SJCRH30 (cell line): ENCODE measurements around the gene ANKHD1. TPM values are rescaled to one million over a fixed set of nuclear protein-coding genes. Genes with fewer than 3 reads are reported as not detected.

Experiments
- DNase-seq, 2 experiments: peaks; one replicate each; pipeline ENCODE4 v3.0.0-alpha.2; 2015 to 2020
- H3K27ac ChIP-seq: fragments of 250-450 bp; sonication (Bioruptor Pico); 2 replicates; pipeline ENCODE4 v1.5.1; 2020; ENCODE audit warnings: mild to moderate bottlenecking, moderate library complexity
- H3K27me3 ChIP-seq: fragments of 250-450 bp; sonication (Bioruptor Pico); 2 replicates; pipeline ENCODE4 v1.5.1; 2020; ENCODE audit warnings: mild to moderate bottlenecking, moderate library complexity
- H3K36me3 ChIP-seq: fragments of 250-450 bp; sonication (Bioruptor Pico); 2 replicates; pipeline ENCODE4 v1.5.1; 2020; ENCODE audit warnings: mild to moderate bottlenecking, moderate library complexity
- H3K4me1 ChIP-seq: fragments of 250-450 bp; sonication (Bioruptor Pico); 2 replicates; pipeline ENCODE4 v1.5.1; 2020; ENCODE audit warnings: mild to moderate bottlenecking, moderate library complexity
- H3K4me3 ChIP-seq: fragments of 250-450 bp; sonication (Bioruptor Pico); 2 replicates; pipeline ENCODE4 v1.5.1; 2020; ENCODE audit warnings: mild to moderate bottlenecking, moderate library complexity
- H3K9me3 ChIP-seq: fragments of 250-450 bp; sonication (Bioruptor Pico); replicated peaks from 2 replicates; pipeline ENCODE4 v1.5.1; 2020; ENCODE audit warnings: mild to moderate bottlenecking, moderate library complexity
- total RNA-seq: library from RNA; depleted of rRNA; stranded (reverse); fragments of >200 nt; shearing (Covaris generic); gene quantifications from 2 replicates; pipeline ENCODE4 v1.2.3, GENCODE V29; 2014; rRNA removed

Gene ANKHD1, protein sequence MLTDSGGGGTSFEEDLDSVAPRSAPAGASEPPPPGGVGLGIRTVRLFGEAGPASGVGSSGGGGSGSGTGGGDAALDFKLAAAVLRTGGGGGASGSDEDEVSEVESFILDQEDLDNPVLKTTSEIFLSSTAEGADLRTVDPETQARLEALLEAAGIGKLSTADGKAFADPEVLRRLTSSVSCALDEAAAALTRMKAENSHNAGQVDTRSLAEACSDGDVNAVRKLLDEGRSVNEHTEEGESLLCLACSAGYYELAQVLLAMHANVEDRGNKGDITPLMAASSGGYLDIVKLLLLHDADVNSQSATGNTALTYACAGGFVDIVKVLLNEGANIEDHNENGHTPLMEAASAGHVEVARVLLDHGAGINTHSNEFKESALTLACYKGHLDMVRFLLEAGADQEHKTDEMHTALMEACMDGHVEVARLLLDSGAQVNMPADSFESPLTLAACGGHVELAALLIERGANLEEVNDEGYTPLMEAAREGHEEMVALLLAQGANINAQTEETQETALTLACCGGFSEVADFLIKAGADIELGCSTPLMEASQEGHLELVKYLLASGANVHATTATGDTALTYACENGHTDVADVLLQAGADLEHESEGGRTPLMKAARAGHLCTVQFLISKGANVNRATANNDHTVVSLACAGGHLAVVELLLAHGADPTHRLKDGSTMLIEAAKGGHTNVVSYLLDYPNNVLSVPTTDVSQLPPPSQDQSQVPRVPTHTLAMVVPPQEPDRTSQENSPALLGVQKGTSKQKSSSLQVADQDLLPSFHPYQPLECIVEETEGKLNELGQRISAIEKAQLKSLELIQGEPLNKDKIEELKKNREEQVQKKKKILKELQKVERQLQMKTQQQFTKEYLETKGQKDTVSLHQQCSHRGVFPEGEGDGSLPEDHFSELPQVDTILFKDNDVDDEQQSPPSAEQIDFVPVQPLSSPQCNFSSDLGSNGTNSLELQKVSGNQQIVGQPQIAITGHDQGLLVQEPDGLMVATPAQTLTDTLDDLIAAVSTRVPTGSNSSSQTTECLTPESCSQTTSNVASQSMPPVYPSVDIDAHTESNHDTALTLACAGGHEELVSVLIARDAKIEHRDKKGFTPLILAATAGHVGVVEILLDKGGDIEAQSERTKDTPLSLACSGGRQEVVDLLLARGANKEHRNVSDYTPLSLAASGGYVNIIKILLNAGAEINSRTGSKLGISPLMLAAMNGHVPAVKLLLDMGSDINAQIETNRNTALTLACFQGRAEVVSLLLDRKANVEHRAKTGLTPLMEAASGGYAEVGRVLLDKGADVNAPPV (N-terminal part only)
- 89.1 and 106 TPM in 2 replicates for total RNA-seq

DNA sequence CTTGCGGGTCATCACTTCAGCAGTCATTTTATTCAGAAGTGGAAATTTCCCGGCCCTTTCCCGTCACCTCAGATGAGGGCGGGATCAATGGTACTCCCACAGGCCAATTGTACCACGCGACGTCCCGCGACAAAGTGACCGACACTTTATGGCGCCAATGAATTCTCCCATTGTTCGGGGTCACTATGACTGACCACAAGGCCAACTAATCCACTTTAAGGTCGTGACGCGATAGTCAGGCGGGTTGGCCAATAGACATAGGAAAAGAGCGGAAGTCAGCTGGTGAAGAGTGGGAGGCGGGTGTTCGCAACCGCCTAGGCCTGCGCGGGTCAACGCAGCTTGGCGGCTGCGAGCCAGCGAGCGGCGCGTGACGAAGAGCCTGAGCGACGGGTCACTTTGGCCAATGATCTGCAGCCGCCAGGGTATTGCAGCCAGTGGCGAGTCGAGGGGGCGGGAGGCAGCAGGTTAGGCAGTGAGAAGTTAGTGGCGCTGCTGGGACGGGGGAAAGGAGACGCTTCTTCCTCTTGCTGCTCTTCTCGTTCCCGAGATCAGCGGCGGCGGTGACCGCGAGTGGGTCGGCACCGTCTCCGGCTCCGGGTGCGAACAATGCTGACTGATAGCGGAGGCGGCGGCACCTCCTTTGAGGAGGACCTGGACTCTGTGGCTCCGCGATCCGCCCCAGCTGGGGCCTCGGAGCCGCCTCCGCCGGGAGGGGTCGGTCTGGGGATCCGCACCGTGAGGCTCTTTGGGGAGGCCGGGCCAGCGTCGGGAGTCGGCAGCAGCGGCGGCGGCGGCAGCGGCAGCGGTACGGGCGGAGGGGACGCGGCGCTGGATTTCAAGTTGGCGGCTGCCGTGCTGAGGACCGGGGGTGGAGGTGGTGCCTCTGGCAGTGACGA is at the start of gene ANKHD1:
TSS of gene ANKHD1 (plus strand) at position 472 of the 896 bp plus-strand sequence. CDS start at position 607, 135 bp downstream.
- H3K4me3 ChIP-seq: peak within 1 kb of the TSS; percentile 77
- no peaks in the 10 kb centered on the region for H3K9me3 ChIP-seq
- no peaks in the 10 kb centered on the region; the same call in 1 of the 2 replicates for H3K4me1 ChIP-seq
- H3K36me3 ChIP-seq: peaks cover 7% of the 10 kb centered on the region
- H3K27me3 ChIP-seq: no peaks in the 10 kb centered on the region
- peak; percentile 99 to 100 for DNase-seq
- H3K27ac ChIP-seq: peak within 1 kb of the TSS; percentile 58

DNA sequence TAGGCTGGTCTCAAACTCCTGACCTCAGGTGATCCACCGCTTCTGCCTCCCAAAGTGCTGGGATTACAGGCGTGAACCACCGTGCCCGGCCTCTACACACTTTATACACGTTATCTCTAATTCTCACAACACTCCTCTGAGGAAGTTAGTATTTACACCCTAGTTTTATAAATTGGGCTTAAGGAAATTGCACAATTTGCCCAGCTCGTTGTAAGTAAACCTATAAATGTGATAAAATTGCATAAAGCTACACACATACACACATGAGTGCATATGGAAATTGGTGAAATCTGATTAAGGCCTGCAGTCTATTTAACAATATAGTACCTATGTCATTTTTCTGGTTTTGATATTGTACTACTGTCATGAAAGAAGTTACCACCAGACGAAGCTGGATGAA is 46.1 kb upstream of the ANKHD1 start:
- Histone ChIP-seq H3K9me3 (no peaks in the 10 kb centered on the region), H3K27ac (no peak overlapping the region), H3K27me3 (no peaks in the 10 kb centered on the region), H3K36me3 (no peaks in the 10 kb centered on the region), H3K4me3 (no peak overlapping the region), H3K4me1 (peaks cover 5% of the 10 kb centered on the region)
- DNase-seq: no peak

DNA sequence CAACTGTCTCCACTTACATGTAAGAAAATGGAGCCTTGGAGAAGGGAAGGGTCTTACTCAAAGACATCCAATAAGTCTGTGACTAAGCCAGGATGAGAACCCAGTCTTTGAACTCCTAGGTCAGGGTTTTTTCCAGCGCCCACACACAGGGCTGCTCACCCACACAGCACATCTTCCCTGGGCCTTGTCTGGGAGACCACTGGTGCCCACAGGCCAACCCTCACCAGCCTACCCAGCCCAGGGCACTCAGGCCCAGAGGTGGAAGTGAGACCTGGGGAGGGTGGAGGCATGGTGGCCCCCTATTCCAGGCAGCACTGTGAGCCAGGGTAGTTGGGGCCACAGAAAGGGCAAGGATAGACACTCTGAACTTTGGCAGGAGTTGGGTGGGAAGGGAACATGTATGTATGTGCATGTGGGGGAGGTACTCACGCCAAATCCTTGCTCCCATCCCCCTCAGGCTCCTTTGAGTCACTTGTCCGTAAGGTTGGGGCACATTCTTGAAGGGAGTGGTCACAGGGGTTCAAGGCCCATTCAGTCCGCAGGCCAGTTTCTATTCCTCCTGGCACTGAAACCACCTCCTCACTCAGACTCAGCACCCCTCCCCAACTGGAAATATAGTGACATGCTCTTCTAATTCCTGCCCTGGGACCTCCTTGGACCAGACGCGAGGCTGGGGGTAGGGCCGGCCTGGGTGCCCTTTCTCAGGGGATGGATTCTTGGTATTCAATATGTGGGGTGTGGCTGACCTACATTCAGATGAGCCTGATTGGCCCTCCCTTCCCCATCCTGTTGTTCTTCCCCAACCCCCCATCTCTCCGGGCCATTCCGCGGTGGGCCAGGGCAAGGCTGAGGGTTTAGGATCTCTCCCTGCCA is 44.5 kb upstream of the ANKHD1 start:
- Histone ChIP-seq H3K4me1 (no peaks in the 10 kb centered on the region), H3K27ac (no peak overlapping the region), H3K36me3 (no peaks in the 10 kb centered on the region), H3K9me3 (no peaks in the 10 kb centered on the region), H3K27me3 (no peaks in the 10 kb centered on the region), H3K4me3 (no peak overlapping the region)
- DNase-seq: no peak

DNA sequence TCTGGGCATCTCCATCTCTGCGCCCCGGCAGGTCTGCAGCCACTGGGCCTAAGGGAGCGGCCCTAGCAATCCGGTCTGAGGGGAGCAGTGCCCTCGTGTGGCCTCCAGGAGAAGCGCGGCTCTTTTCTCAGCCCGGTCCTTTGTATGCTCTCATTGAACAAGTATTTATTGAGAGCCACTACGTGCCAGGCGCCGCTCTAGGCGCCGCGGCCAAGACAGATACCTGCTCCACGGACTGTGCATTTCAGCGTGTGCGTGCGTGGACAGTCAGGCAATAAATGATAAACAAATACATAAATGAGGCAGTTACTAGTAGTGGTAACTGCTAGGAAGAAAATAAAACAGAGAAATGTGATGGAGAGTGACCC is 43.9 kb upstream of the ANKHD1 start:
- no peak overlapping the region for H3K27ac ChIP-seq
- H3K4me3 ChIP-seq: no peak overlapping the region
- no peaks in the 10 kb centered on the region for H3K36me3 ChIP-seq
- H3K9me3 ChIP-seq: no peaks in the 10 kb centered on the region
- peak; percentile 74 to 91 for DNase-seq
- H3K4me1 ChIP-seq: no peaks in the 10 kb centered on the region
- no peaks in the 10 kb centered on the region for H3K27me3 ChIP-seq

DNA sequence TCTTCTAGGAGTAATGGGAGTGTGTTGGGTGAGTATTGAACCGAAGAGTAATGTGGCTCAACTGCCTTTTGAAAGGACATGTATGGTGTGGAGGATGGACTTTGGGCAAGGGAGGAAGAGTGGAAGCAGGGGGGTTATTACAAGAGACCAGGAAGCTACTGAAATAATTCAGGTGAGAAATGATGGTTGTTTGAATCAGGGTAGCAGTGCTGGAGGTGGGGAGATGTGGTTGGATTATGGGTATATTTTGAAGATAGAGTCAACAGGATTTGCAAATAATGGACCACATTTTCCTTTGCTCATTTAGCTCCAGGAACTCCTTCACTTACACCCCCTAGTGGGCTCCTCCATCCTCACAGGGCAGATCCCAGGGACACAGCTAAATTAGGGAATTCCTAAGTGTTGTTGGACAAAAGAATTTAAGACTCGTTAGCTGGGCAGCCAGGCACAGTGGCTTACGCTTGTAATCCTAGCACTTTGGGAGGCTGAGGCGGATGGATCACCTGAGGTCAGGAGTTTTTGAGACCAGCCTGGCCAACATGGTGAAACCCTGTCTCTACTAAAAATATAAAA is 42.8 kb upstream of the ANKHD1 start:
- H3K36me3 ChIP-seq: no peaks in the 10 kb centered on the region
- no peaks in the 10 kb centered on the region for H3K4me1 ChIP-seq
- no peak overlapping the region for H3K4me3 ChIP-seq
- peak; percentile 34 to 52 for DNase-seq
- no peak overlapping the region for H3K27ac ChIP-seq
- no peaks in the 10 kb centered on the region for H3K27me3 ChIP-seq
- H3K9me3 ChIP-seq: no peaks in the 10 kb centered on the region

DNA sequence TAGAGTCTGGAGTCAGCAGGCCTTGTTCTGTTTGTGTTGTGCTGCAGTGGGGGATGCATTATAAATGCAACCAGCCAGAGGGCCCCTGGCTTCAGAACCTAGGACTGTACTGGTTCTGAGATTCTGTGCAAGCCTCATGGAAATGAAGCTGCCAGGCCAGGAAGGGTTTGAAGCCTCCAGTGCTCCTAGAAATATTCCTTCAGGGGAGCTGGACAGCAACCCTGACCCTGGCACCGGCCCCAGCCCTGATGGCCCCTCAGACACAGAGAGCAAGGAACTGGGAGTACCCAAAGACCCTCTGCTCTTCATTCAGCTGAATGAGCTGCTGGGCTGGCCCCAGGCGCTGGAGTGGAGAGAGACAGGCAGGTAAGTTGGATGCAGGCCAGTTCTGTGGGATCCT is 41.5 kb upstream of the ANKHD1 start, which contains the start of gene SLC4A9:
TSS of gene SLC4A9 (plus strand) at position 94 of the 400 bp plus-strand sequence. CDS start at position 137, 43 bp downstream.
- Histone ChIP-seq H3K4me1 (no peaks in the 10 kb centered on the region), H3K9me3 (no peaks in the 10 kb centered on the region), H3K27me3 (no peaks in the 10 kb centered on the region), H3K36me3 (no peaks in the 10 kb centered on the region), H3K4me3 (no peak within 1 kb of the TSS), H3K27ac (no peak within 1 kb of the TSS)
- no peak for DNase-seq

DNA sequence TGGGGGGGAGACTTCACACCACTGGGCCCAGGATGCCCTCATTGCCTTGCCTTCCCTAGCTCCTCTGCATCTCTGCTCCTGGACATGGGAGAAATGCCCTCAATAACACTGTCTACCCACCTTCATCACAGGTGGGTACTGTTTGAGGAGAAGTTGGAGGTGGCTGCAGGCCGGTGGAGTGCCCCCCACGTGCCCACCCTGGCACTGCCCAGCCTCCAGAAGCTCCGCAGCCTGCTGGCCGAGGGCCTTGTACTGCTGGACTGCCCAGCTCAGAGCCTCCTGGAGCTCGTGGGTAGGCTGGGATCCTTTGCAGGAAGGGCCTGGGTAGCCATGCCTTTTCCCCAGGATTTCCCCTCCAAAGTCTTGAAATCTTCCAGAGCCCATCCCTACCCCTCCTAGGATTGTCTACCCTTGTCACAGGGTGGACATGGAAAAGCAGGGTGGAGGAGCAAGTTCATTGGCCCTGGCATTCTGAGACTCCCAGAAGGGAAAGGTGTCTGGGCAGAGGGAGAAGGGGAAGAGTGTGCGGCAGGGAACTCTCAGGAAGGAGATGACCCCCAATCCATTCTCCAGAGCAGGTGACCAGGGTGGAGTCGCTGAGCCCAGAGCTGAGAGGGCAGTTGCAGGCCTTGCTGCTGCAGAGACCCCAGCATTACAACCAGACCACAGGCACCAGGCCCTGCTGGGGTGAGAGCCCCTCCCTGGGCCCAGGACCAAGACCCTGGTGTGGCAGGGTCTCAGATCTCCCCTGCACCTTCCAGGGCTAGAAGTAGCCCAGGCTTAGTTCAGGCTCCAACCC is 40.8 kb upstream of the ANKHD1 start:
- H3K4me1 ChIP-seq: no peaks in the 10 kb centered on the region
- no peaks in the 10 kb centered on the region for H3K9me3 ChIP-seq
- no peak overlapping the region for H3K27ac ChIP-seq
- H3K36me3 ChIP-seq: no peaks in the 10 kb centered on the region
- H3K4me3 ChIP-seq: no peak overlapping the region
- DNase-seq: no peak
- H3K27me3 ChIP-seq: no peaks in the 10 kb centered on the region

DNA sequence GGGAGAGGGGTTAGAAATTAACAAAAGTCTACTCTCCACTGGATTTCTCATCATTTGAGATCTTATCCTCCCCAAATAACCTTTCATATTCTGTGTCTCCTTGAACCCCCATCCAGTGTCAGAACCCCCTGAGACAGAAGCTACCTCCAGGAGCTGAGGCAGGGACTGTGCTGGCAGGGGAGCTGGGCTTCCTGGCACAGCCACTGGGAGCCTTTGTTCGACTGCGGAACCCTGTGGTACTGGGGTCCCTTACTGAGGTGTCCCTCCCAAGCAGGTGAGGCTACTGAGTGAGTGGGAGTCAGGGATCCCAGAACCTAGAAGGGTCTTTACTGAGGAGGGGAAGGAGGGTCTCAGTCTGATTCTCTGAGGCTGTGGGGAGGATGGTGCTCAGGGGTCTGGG is 39.7 kb upstream of the ANKHD1 start:
- no peaks in the 10 kb centered on the region for H3K27me3 ChIP-seq
- no peak overlapping the region for H3K27ac ChIP-seq
- no peaks in the 10 kb centered on the region for H3K36me3 ChIP-seq
- H3K4me1 ChIP-seq: no peaks in the 10 kb centered on the region
- no peak for DNase-seq
- H3K4me3 ChIP-seq: no peak overlapping the region
- H3K9me3 ChIP-seq: no peaks in the 10 kb centered on the region

DNA sequence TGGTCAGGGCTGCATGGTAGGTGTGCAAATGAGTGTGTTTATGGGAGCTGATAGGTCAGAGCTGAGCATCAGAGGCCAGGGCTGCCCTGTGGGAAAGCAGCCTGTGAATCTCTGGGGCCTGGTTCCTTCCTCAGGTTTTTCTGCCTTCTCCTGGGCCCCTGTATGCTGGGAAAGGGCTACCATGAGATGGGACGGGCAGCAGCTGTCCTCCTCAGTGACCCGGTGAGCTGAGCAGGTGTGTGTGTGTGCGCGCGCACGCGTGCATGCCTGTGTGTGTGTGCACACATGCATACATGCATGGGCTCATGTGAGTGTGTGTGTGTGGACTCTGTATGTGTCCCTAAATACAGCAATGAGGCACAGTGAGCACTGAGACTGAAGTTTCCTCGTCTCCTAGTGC is 39.3 kb upstream of the ANKHD1 start:
- no peaks in the 10 kb centered on the region for H3K9me3 ChIP-seq
- no peaks in the 10 kb centered on the region for H3K36me3 ChIP-seq
- no peak overlapping the region for H3K4me3 ChIP-seq
- H3K4me1 ChIP-seq: no peaks in the 10 kb centered on the region
- H3K27me3 ChIP-seq: no peaks in the 10 kb centered on the region
- no peak overlapping the region for H3K27ac ChIP-seq
- DNase-seq: no peak

DNA sequence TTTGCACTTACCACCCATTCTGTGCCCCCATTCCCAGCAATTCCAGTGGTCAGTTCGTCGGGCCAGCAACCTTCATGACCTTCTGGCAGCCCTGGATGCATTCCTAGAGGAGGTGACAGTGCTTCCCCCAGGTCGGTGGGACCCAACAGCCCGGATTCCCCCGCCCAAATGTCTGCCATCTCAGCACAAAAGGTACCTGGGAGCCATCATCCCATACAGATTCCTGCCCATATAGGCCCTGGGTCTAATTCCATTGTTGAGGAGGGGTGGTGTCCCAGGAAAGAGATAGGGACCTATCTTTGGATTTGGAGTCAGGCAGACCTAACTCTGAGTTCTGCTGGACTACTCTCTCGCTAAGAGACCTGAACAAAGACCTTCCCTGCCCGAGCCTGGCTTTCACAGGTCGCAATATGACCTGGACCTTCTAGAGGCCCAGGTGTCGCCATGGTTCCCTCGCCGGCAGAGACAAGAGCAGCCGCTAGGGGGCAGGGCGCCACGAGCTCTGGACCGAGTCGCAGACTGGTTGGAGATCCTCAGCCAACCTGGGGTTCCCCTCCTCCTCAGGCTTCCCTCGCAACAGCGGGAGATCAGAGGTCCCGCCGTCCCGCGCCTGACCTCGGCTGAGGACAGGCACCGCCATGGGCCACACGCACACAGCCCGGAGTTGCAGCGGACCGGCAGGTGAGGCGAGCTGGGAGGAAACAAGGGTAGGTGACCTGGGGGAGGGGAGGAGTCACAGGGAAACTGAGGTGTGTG is 38.6 kb upstream of the ANKHD1 start:
- DNase-seq: peak; percentile 50 to 63
- Histone ChIP-seq H3K36me3 (no peaks in the 10 kb centered on the region), H3K27ac (no peak overlapping the region), H3K4me3 (no peak overlapping the region), H3K4me1 (no peaks in the 10 kb centered on the region), H3K9me3 (no peaks in the 10 kb centered on the region), H3K27me3 (no peaks in the 10 kb centered on the region)

DNA sequence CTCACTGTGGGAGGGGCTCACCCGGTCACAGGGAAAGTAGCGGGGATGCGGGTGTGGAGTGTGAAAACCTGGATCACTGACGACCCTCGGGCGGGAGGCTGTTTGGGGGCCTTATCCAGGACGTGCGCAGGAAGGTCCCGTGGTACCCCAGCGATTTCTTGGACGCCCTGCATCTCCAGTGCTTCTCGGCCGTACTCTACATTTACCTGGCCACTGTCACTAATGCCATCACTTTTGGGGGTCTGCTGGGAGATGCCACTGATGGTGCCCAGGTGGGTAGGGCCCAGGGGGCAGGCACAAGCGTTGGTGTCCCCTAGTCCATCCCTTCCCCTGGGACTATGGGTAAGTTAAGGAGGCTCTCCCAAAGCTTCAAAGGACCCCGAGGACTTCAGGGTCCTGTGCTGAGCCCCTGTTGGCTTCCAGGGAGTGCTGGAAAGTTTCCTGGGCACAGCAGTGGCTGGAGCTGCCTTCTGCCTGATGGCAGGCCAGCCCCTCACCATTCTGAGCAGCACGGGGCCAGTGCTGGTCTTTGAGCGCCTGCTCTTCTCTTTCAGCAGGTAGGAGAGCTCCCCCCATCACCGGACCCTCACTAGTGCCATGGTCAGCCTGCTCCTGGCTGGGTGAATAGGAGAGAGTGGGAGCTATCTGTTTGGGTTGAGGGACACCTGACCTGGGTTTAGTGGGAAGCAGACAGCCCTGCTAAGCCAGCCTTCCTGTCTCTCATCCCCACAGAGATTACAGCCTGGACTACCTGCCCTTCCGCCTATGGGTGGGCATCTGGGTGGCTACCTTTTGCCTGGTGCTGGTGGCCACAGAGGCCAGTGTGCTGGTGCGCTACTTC is 37.8 kb upstream of the ANKHD1 start:
- H3K27ac ChIP-seq: no peak overlapping the region
- no peak overlapping the region for H3K4me3 ChIP-seq
- no peaks in the 10 kb centered on the region; the same call in 1 of the 2 replicates for H3K27me3 ChIP-seq
- no peak for DNase-seq
- H3K4me1 ChIP-seq: no peaks in the 10 kb centered on the region
- no peaks in the 10 kb centered on the region for H3K36me3 ChIP-seq
- H3K9me3 ChIP-seq: no peaks in the 10 kb centered on the region
